Stimulated activated CD4-positive, alpha-beta T cell treated with anti-CD3 and anti-CD28 coated beads, Interleukin-12 subunit alpha, Interleukin-12 subunit beta, amount 100 ng/mL, for 24 hours (primary cell): Measurements from ENCODE around the gene WDR86.

Experiments
- DNase-seq, 2 experiments: peaks; one replicate each; pipeline ENCODE4 v3.0.0-alpha.2; 2020; ENCODE audit warnings: low read depth in 2 of 2

WDR86 gene, protein sequence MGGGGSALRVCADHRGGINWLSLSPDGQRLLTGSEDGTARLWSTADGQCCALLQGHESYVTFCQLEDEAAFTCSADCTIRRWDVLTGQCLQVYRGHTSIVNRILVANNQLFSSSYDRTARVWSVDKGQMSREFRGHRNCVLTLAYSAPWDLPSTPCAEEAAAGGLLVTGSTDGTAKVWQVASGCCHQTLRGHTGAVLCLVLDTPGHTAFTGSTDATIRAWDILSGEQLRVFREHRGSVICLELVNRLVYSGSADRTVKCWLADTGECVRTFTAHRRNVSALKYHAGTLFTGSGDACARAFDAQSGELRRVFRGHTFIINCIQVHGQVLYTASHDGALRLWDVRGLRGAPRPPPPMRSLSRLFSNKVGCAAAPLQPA

DNA sequence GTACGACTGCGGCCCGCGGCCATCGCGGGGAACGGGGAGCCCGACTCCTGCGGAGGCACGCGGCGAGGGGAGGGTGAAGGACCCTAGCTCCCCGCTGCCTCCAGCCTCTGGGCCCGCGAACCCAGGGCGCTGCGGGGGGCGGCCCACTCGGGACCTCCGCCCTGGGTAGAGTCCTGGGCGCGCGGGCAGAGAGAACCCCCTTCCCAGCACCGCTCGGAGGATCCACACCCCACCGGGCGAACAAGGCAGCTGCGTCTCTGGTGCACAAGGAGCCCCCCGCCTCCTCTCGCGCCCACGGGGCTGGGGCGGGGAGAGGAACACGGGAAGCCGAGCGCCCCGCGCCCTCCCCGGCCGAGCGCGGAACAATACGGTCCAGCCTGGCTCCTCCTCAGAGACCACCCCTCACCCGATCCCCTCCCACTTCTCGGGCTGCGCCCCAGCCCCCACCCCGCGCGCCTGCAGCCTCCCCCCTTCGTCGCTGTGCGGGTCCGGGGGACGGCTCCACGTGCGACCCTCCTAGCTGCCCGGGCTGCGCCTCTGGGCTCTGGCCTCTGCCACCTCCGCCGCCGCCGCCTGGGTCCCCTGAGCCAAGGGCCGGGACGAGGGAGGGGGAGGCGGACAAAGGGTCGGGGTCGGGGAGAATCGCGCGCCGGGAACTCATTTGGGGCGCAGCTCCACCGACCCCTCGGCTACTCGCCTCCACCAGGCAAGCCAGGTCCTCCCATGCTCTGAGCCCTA, at the start of gene WDR86:
TSS of gene WDR86 (minus strand) at position 372 of the 738 bp plus-strand sequence. CDS start 449 bp downstream, outside the sequence.
- no peak for DNase-seq

DNA sequence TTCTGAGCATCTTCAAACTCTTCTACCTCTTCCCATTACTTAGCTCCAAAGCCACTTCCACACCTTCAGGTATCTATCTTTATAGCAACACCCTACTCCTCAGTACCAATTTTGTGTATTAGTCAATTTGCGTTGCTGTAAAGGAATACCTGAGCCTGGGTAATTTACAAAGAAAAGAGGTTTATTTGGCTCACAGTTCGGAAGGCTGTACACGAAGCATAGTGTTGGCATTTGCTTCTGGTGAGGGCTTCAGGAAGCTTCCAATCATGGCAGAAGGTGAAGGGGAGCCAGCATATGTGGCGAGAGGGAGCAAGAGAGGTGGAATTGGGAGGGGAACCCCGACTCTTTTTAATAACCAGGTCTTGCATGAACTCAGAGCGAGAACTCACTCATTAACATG, 47.7 kb upstream of the WDR86 start:
- no peak for DNase-seq

DNA sequence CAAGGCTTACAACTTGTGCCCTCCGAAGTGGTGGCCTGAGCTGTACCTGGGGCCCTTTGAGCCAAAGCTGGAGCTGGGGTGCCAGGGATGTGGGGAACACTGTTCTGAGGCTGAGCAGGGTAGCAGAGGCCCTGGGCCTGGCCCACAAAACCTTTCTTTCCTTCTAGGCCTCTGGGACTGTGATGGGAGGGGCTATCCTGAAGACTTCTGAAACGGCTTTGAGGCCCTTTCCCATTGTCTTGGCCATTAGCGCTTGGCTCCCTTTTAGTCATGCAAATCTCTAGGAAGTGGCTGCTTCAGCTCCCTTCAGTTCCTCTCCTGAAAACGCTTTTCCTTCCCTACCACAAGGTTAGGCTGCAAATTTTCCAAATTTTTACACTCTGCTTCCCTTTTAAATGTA, 46.9 kb upstream of the WDR86 start:
- DNase-seq, result no peak

DNA sequence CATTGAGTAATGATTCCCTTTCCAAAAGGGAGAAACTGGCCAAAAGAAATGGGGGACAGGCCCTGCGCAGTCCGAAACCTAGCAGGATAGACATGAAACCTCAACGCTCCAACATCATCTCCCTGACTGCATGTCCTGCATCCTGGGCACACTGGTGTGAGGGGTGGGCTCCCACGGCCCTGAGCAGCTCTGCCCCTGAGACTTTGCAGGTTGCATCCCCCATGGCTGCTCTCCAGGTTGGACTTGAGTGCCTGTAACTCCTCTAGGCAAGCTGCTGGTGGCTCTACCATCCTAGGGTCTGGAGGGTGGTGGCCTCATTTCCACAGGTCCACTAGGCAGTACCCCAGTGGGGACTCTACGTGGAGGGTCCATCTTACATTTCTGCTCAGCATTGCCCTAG, 46.4 kb upstream of the WDR86 start:
- DNase-seq, result no peak

DNA sequence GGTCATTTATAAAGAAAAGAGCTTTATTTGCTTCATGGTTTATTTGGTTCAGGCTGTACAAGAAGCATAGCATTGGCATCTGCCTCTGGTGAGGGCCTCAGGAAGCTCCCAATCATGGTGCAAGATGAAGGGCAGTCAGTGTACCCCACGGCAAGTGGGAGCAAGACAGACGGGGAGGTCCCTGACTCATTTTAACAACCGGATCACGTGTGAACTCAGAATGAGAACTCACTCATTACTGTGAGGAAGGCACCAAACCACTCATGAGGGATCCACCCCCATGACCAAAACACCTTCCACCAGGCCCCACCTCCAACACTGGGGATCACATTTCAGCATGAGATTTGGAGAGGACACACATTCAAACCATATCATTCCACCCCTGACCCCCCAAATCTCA, 45.9 kb upstream of the WDR86 start:
- no peak for DNase-seq

DNA sequence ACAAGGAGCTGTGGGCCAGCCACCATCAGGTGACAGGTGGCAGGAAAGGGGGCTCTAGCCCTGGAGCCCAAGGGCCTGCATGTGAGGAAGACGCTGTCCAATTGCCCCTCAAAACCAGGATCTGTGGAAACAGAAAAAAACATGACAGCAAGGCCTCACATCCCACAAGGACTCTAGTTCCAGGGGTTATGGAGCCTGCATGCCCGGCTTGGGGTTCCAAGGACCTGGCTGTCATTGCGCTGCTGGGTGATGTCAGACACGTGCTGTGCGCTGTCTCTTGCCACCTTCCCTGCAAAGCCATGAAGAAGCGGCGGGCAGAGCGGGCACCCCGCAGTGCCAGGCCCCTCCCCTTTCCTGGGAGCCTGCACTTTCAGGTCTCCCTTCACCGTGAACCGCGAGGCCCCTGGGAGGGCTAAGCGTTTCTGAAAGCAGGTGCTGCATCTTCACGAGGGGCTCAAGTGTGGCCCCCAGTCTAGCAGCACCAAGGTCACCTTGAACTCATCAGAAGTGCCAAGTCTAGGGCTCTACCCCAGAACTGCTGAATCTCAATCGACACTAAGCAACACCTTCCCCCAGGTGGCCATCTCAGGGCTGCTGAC, 45.2 kb upstream of the WDR86 start:
- DNase-seq, result no peak

DNA sequence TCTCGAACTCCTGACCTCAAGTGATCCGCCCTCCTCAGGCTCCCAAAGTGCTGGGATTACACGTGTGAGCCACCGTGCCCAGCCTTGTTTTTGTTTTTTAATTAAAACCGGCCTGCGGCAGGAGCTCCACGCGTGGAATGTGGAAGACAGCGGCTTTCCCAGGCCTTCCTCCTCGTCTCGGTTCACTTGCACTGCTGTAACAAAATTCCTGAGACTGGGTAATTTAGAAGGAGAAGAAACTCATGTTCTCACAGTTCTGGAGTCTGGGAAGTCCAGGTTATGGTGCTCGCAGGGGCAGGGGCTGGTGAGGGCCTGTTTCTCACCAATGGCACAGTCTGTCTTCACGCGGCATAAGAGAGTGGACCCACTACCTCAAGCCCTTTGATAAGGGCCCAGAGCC, 44.5 kb upstream of the WDR86 start:
- DNase-seq, result no peak

DNA sequence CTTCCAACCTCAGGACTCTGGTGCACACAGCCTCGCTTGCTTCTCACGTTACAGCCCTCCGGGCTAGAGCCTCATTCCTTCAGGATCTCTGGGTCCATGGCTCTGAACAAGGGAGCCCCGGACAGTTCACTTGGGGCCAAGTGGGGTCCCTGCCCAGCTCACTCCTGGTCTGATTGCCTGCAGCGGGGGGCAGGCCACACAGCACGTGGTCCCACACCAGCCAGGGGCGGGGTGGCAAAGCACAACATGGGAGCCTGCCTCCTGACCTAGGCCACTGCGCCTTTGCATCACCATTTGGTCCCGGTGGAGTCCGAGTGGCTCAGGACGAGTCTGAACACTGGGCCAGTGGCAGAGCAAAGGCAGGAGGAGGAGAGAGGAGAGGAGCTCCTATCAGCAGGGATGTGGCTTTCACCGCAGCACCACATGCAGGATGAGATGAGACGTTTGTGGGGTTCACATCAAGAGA, 43.5 kb upstream of the WDR86 start:
- no peak for DNase-seq

DNA sequence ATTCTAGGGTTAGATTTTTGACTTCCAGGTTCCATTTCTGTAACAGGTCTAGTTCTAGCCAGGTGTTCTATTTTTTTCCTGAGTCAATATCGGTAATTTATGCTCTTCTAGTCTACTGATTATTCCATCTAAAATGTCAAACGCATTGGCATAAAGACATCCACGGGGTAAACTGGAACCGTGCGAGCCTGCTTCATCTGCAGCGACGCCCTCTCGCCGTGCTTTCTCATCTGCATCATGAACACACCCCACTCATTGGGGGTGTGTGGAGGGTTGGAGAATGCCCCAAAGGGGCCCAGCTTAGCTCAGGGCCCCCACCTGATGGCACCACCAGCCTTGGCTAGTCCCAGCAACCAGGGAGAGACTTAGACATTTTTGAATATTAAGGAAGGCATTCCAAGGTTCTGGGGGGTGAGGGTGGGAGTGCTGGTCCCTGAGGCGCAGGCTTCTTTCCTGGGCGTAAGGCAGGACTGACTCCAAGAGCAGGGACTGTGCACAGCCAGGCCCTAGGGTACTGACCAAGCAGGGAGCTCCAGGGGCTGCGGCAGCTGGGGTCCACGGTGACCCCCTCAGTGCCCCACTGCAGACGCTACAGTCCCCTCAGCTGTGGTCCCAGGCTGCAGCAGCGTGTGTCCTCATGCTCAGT, 43.0 kb upstream of the WDR86 start:
- DNase-seq, result no peak

DNA sequence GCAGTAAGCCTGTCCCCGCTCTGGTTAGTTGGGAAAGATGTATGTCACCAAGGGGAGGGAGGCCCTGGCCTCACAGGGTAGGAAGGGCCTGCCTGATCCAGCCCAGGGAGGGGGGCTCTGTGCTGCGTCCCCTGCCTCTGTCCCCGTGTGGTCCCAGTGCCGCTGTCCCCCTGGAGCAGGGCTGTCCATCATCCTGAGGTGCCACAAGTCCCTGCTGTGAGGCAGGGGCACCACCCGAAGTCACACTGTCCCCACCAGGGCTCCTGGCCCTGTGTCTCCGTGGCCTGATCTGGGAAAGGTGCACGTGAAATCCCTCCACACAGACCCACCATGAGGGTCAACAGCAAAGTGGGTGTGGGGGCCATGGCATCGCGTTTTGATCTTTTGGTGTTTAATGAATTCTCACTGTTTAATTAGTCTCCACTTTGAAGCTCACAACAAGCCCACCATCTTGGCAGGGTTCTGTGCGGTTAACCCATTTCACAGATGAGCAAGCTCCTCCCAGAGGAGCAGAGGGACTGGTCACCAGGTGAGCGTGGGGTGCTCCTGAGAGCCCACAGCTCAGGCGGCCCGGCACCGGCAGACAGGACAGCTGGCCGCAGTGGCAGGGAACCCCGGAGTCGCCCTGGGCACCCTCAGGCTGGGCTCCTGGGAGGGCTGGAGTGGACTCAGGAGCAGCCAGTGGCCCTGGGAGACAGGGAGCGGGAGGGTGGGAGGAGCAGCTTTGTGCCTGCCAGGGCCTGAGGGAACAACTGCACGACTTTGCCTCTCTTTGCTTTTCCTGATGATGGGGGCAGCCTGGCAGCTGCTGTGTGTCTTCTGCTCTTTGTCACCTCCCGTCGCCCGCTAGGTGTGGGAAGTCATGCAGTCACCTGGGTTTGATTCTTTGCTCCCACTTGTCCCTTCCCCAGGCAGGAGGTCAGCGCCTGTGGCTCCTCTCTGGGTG, 42.1 kb upstream of the WDR86 start:
- no peak for DNase-seq

DNA sequence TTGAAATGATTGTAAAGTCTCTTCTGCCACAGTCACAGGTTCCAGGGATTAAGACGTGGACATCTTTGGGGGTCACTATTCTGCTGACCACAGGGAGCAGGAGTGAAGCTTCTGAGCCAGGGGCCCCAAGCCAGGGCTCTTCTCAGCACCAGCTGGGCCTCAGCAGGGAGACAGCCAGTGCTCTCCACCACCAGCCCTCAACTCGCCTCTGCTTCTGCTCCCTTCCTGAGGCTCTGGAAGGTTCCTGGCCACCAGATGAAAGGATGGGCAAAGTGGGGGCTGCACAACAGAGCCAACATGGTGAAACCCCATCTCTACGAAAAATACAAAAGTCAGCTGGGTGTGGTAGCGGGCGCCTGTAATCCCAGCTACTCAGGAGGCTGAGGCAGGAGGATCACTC, 41.3 kb upstream of the WDR86 start:
- DNase-seq, result no peak

DNA sequence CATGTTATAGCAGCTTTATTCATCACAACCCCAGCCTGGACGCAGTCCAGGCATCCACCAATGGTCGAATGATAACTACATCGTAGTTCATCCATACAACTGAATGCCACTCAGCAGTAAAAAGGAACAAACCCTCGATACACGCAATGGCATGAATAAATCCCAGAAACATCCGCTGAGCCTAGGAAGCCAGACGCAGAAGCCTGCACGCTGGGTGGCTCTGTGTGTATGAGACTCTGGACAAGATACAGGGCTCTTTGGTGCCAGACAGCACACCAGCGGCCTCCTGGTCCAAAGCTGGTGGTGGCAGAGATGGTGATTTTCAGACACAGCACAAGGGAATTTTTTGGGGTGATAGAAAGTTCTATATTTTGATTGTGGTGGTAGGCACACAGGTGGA, 40.2 kb upstream of the WDR86 start:
- no peak for DNase-seq

DNA sequence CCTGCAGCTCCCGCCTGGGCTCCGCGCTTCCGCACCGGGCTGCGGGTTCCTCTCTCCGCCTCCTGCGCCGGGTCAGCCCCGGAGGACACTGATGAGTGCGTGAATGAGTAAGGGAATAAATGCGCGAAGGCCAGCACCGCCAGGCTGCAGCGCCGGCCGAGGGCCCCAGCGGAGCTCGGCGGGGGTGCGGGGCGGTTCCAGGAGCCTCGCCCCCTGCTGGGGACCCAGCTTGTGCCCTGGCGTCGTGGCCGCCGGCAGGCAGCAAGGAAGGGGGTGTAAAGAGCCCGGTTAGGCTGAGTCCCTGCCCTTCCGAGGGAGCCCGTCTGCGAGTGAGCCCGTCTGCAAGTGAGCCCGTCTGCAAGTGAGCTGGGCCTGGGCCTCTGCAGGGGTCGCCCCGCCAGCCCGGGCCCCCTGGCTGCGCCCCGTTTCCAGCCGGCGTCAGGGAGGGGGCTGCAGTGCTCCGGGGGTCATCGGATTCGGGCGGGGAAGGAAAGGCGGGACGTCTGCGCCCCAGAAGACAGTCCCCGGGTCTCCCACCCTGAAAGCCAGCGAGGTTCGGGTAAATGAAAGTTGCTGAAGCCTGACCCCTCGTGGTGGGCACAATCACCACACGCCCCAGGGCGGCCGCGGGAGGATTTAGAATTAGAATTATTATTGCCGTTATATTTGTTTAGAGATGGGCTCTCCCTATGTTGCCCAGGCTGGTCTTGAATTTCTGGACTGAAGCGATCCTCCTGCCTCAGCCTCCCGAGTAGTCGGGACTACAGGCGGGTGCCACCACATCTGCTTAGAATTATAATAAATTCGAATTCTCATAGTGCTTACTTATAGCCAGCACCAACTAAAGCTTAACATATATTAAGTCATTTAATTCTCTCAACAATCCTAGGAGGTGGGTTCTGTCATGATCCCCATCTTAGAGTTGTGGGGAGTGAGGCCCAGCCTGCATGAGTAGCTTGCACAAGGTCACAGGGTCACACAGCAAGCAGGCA, 38.7 kb upstream of the WDR86 start:
- DNase-seq, result peak; percentile 60 to 66

DNA sequence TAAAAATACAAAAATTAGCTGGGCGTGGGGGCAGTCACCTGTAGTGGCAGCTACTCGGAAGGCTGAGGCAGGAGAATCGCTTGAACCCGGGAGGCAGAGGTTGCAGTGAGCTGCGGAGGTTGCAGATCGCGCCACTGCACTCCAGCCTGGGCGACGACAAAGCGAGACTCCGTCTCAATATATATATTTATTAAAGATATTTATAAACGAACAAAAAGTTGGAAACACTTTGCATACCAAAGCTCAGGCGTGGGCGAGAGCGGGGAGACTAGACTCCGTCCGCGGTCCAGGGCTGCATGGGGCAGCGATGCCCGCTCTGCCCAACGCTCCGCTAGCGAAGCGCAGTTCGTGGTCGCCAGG, 38.0 kb upstream of the WDR86 start:
- no peak for DNase-seq

DNA sequence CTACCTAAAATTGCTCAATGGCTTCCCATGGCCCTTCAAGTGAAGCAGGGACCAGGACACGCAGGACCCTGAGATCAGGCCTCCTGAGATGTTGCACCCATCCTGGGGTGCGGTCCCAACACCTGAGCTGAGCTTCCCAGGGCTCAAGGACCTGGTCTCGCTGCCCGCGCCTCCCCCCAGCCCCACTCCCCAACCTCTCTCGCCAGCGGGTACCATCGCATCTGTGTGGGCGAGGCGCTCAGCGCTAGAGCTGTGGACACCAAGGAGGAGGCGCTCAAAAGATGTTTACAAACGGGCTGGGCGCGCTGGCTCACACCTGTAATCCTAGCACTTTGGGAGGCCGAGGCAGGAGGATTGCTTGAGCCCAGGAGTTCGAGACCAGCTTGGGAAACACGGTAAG, 37.5 kb upstream of the WDR86 start:
- no peak for DNase-seq

DNA sequence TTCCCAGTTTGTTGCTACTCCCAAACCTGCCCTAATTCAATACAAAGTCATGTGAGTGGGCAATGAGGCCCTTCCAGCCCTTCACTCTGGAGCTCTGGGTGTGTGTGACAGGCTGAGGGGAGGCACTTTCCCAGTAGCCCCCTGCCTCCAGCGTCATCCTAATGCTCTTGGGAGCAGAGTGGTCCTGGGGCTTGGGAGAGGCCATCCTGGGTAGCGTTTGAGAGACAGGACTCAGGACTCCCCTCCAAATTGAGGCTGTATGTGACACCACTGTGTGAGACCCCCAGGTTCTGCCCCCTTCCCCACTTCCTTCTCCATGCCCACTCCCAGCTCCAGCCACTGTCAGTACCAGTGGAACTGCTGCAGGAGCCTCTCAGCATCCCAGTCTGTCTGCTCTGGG, 36.6 kb upstream of the WDR86 start:
- DNase-seq, result no peak

DNA sequence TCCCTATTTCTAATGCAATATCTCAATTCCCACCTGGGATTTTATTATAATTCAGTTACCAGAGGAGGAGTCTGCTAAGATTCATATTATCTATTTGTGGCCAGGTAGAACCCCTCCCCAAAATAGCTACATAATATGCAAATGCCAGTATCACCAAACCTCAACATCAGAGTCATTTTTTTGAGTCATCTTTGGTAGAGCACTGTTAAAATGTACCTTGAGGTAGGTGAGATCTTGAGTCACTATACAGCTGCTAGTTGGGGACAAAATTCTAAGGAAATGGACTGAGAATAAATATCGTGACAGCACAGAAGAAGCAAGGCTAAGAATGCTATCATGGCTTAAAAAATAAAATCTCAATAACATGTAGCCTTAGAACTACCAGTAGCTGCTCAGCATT, 34.8 kb upstream of the WDR86 start:
- DNase-seq, result no peak

DNA sequence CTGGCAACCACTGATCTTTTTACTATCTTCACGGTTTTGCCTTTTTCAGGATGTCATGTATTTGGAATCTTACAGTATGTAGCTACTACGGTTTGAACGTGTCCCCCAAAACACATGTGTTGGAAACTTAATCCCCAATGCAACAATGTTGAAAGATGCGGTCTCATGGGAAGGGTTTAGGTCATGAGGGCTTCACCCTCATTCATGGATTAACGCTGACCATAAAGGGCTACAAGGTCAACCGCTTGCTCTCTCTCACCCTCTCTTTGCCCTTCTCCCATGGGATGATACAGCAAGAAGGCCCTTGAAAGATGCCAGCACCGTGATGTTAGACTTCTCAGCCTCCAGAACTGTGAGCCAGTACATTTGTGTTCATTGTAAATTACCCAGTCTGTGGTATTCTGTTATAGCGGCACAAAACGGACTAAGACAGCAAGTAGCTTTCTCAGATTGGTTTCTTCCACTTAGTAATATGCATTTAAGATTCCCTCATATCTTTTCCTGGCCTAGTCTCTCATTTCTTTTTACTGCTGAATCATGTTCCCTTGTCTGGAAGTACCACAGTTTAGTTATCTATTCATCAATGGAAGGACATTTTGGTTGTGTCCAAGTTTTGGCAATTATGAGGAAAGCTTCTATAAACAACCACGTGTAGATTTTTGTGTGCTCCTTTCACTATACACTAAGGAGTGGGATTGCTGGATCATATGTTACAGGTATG, 33.1 kb upstream of the WDR86 start:
- no peak for DNase-seq

DNA sequence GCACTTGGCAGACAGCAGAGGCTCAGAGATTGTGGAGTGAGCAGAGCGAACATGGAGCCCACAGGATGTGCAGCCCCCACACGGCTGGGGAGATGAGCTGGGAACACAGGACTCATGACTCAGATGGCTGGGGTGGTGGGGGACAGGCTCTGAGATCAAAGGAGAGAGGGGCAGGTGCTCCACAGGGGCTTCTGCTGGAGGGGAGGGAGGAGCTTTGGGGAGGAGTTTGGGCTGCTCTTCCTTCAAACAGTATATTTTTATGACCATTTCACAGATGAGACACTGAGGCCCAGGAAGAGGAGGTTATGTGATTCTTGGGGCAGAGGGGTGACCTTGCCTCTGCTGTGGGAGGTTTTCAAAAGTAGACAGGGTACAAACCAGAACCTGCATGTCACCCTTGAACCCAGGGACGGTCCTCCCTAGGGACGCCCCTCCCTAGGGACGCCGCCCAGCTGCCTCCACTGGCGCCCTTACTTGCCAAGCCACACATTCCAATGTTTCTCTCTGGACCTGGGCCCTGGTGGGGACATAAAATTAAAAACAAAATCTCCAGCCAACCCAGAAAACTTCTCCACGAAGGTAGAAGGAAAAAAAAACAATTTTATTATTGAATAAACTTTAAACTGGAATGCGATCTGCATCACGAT, 31.1 kb upstream of the WDR86 start:
- no peak for DNase-seq
